H1 (cell line): Measurements from ENCODE around the gene AMZ1. TPM values are rescaled to one million over a fixed set of nuclear protein-coding genes. Genes with fewer than 3 reads are reported as not detected.

Source experiments
- CTCF ChIA-PET: fragments of 300-600 bp; sonication (Branson Sonifier 250); formaldehyde crosslinking; loops from one replicate; lab custom pipeline; 2021; ENCODE audit not compliant: partially characterized antibody; lab: Charles Lee
- POLR2A ChIA-PET: fragments of 300-600 bp; sonication (Branson Sonifier 250); formaldehyde crosslinking; loops from one replicate; lab custom pipeline; 2021; ENCODE audit warnings: inconsistent platforms; ENCODE audit not compliant: partially characterized antibody; lab: Charles Lee
- DNase-seq, 2 experiments: peaks; one replicate each; pipeline versions ENCODE4 v3.0.0 to v3.0.0-alpha.2; 2010 to 2022; ENCODE audit warnings: low spot score in 2 of 2, low read depth in 1 of 2, mixed read lengths in 1 of 2
- FAIRE-seq: peaks from 2 replicates; lab custom pipeline; 2011; peaks lifted over from hg19 to GRCh38; lab: Jason Lieb, UNC
- H2AFZ ChIP-seq: 2 replicates; pipeline ENCODE4 v1.8.1; 2012; ENCODE audit warnings: low read length, inconsistent platforms
- H2AK5ac ChIP-seq: 2 replicates; pipeline ENCODE4 v1.6.1; 2013; ENCODE audit warnings: low read depth, low read length
- H2BK120ac ChIP-seq: replicated peaks from 2 replicates; pipeline ENCODE3; 2013; ENCODE audit warnings: low read depth, low read length, inconsistent platforms
- H2BK12ac ChIP-seq: 2 replicates; pipeline ENCODE4 v1.6.1; 2013; ENCODE audit warnings: low read depth, low read length
- H2BK15ac ChIP-seq: 2 replicates; pipeline ENCODE4 v1.6.1; 2013; ENCODE audit warnings: low read length
- H2BK20ac ChIP-seq: 2 replicates; pipeline ENCODE4 v1.6.1; 2013; ENCODE audit warnings: low read length
- H2BK5ac ChIP-seq: 2 replicates; pipeline ENCODE4 v1.6.1; 2013; ENCODE audit warnings: low read depth, low read length
- H3K14ac ChIP-seq: 2 replicates; pipeline ENCODE4 v1.6.1; 2013; ENCODE audit warnings: inconsistent platforms; ENCODE audit not compliant: insufficient read length
- H3K18ac ChIP-seq: 2 replicates; pipeline ENCODE4 v1.6.1; 2013; ENCODE audit warnings: low read length; ENCODE audit errors: extremely low read depth
- H3K23ac ChIP-seq: 2 replicates; pipeline ENCODE4 v1.6.1; 2013; ENCODE audit warnings: inconsistent platforms; ENCODE audit not compliant: insufficient read length
- H3K23me2 ChIP-seq: 2 replicates; pipeline ENCODE4 v1.6.1; 2013; ENCODE audit warnings: low read depth, low read length
- H3K27ac ChIP-seq: 2 replicates; pipeline ENCODE4 v1.6.1; 2011; ENCODE audit warnings: low read depth, low read length, inconsistent platforms
- H3K27me3 ChIP-seq, 4 experiments: replicated peaks in 1 of 4; 1 replicate in 1 of 4; 2 replicates in 3 of 4; pipeline versions ENCODE4 v1.6.1 to v1.8.1; 2011 to 2013; ENCODE audit warnings: low read length in 3 of 4, mild to moderate bottlenecking in 3 of 4, inconsistent platforms in 2 of 4, mixed read lengths in 2 of 4, moderate library complexity in 1 of 4; ENCODE audit not compliant: control insufficient read depth in 3 of 4, insufficient read depth in 3 of 4; ENCODE audit errors: extremely low read depth in 1 of 4
- H3K36me3 ChIP-seq, 4 experiments: 2 replicates each; pipeline versions ENCODE4 v1.6.1 to v1.8.1; 2011 to 2013; ENCODE audit warnings: mild to moderate bottlenecking in 4 of 4, low read length in 3 of 4, moderate library complexity in 2 of 4, control low read depth in 1 of 4, inconsistent platforms in 1 of 4; ENCODE audit not compliant: insufficient read depth in 4 of 4, control insufficient read depth in 2 of 4
- H3K4ac ChIP-seq: replicated peaks from 2 replicates; pipeline ENCODE3; 2013; ENCODE audit warnings: low read length, low read depth, mixed read lengths, inconsistent platforms; ENCODE audit not compliant: insufficient read length
- H3K4me1 ChIP-seq, 4 experiments: replicated peaks in 1 of 4; 1 replicate in 1 of 4; 2 replicates in 3 of 4; pipeline versions ENCODE4 v1.6.1 to v1.8.1; 2011 to 2013; ENCODE audit warnings: low read length in 3 of 4, inconsistent platforms in 2 of 4, mixed read lengths in 1 of 4; ENCODE audit not compliant: insufficient read depth in 4 of 4, control insufficient read depth in 3 of 4
- H3K4me2 ChIP-seq, 2 experiments: 2 replicates each; pipeline versions ENCODE4 v1.6.1 to v1.8.1; 2011 to 2013; ENCODE audit warnings: low read depth in 2 of 2, low read length in 2 of 2, control low read depth in 1 of 2, inconsistent platforms in 1 of 2, mild to moderate bottlenecking in 1 of 2; ENCODE audit not compliant: insufficient read depth in 1 of 2
- H3K4me3 ChIP-seq, 4 experiments: fragments of 200-600, 300-600 bp in 1 of 4; sonication (generic), shearing (Covaris generic), sonication (Bioruptor Twin) in 1 of 4; 2 replicates each; pipeline versions ENCODE4 v1.5.1 to v1.8.1; 2011 to 2016; ENCODE audit warnings: low read length in 4 of 4, low read depth in 3 of 4, control low read depth in 2 of 4, inconsistent platforms in 2 of 4, mild to moderate bottlenecking in 2 of 4, mixed read lengths in 1 of 4, moderate library complexity in 1 of 4; ENCODE audit not compliant: insufficient read depth in 2 of 4; ENCODE audit errors: extremely low read depth in 1 of 4
- H3K56ac ChIP-seq: replicated peaks from 2 replicates; pipeline ENCODE3; 2013; ENCODE audit warnings: low read depth, mild to moderate bottlenecking, mixed read lengths, low read length, inconsistent platforms; ENCODE audit not compliant: insufficient read length
- H3K79me1 ChIP-seq: 2 replicates; pipeline ENCODE4 v1.6.1; 2013; ENCODE audit warnings: low read depth, low read length, control low read depth
- H3K79me2 ChIP-seq, 2 experiments: 2 replicates each; pipeline versions ENCODE4 v1.6.1 to v1.8.1; 2012 to 2013; ENCODE audit warnings: low read length in 2 of 2, mild to moderate bottlenecking in 2 of 2, inconsistent platforms in 1 of 2; ENCODE audit not compliant: insufficient read depth in 2 of 2, control insufficient read depth in 1 of 2
- H3K9ac ChIP-seq, 4 experiments: replicated peaks in 1 of 4; 1 replicate in 1 of 4; 2 replicates in 3 of 4; pipeline versions ENCODE4 v1.6.1 to v1.8.1; 2011 to 2013; ENCODE audit warnings: low read depth in 3 of 4, low read length in 3 of 4, control low read depth in 2 of 4, mild to moderate bottlenecking in 2 of 4, moderate library complexity in 2 of 4, inconsistent platforms in 1 of 4; ENCODE audit errors: extremely low read depth in 1 of 4
- H3K9me3 ChIP-seq, 2 experiments: 2 replicates each; pipeline versions ENCODE4 v1.6.1 to v1.8.1; 2012 to 2013; ENCODE audit warnings: mild to moderate bottlenecking in 2 of 2, moderate library complexity in 2 of 2, control low read depth in 1 of 2, inconsistent platforms in 1 of 2, low read depth in 1 of 2, low read length in 1 of 2, mixed read lengths in 1 of 2; ENCODE audit not compliant: insufficient read depth in 2 of 2
- H4K20me1 ChIP-seq, 2 experiments: replicated peaks in 1 of 2; 2 replicates each; pipeline versions ENCODE3 to v1.8.1; 2011 to 2013; ENCODE audit warnings: inconsistent platforms in 2 of 2, low read length in 2 of 2, mild to moderate bottlenecking in 1 of 2; ENCODE audit not compliant: insufficient read depth in 2 of 2, control insufficient read depth in 1 of 2
- H4K5ac ChIP-seq: 2 replicates; pipeline ENCODE4 v1.6.1; 2013; ENCODE audit warnings: low read length, low read depth, mixed read lengths, inconsistent platforms; ENCODE audit not compliant: insufficient read length
- H4K8ac ChIP-seq: 2 replicates; pipeline ENCODE4 v1.8.0; 2013; ENCODE audit warnings: mild to moderate bottlenecking, moderate library complexity, low read length, inconsistent platforms; ENCODE audit not compliant: insufficient read depth; ENCODE audit errors: extremely low read depth
- H4K91ac ChIP-seq: replicated peaks from 2 replicates; pipeline ENCODE3; 2013; ENCODE audit warnings: low read length, mixed read lengths, inconsistent platforms; ENCODE audit not compliant: insufficient read length
- ASH2L ChIP-seq: fragments of 200-600, 300-600 bp; sonication (generic); IDR thresholded peaks from one replicate; pipeline ENCODE4 v1.7.1; 2017; ENCODE audit warnings: low read length
- BACH1 ChIP-seq: IDR thresholded peaks from 2 replicates; pipeline ENCODE4 v1.6.1; 2012; ENCODE audit warnings: low read length, improper control_type of control experiment
- CHD2 ChIP-seq: IDR thresholded peaks from 2 replicates; pipeline ENCODE4 v1.6.1; 2012; ENCODE audit warnings: low read length, improper control_type of control experiment
- KDM5A ChIP-seq: fragments of 200-600 bp; IDR thresholded peaks from 2 replicates; pipeline ENCODE4 v1.7.1; 2012; ENCODE audit warnings: mild to moderate bottlenecking, low read length, inconsistent platforms, mixed read lengths
- PHF8 ChIP-seq: fragments of 200-600 bp; sonication (generic); conservative IDR thresholded peaks from 2 replicates; pipeline ENCODE4 v1.7.1; 2012; ENCODE audit warnings: low read depth, mild to moderate bottlenecking, inconsistent platforms, low read length, moderate library complexity
- POU5F1 ChIP-seq: IDR thresholded peaks from 2 replicates; pipeline ENCODE4 v1.6.1; 2011; ENCODE audit warnings: low read depth, mild to moderate bottlenecking, low read length, moderate library complexity
- SIRT6 ChIP-seq: IDR thresholded peaks from one replicate; pipeline ENCODE4 v1.7.1; 2012; ENCODE audit warnings: low read length, inconsistent platforms
- SP1 ChIP-seq: IDR thresholded peaks from 2 replicates; pipeline ENCODE4 v1.6.1; 2011; ENCODE audit warnings: low read depth, low read length
- WGBS, 2 experiments: shearing (Covaris generic) in 1 of 2; methylation state at CpG; one replicate each; pipeline versions ENCODE4 v1.1.6 to v1.1.7; 2013 to 2015; ENCODE audit warnings: low lambda C conversion rate in 2 of 2, mixed read lengths in 2 of 2, inconsistent platforms in 1 of 2, low coverage in 1 of 2, missing lambda C conversion rate in 1 of 2; ENCODE audit not compliant: insufficient replicate concordance in 2 of 2, insufficient coverage in 1 of 2, insufficient read length in 1 of 2; ENCODE audit errors: extremely low coverage in 1 of 2, missing lambda C conversion rate in 1 of 2; 5-methylcytosine and 5-hydroxymethylcytosine counted together
- polyA plus RNA-seq, 7 experiments: library from polyadenylated mRNA; depleted of rRNA in 3 of 7; stranded (reverse) in 5 of 7; unstranded in 2 of 7; fragments of >200 nt in 5 of 7; fragments of 200-250 nt in 2 of 7; gene quantifications; 1 replicate in 5 of 7; 2 replicates in 1 of 7; 4 replicates in 1 of 7; pipeline versions ENCODE4 v1.2.1 to v1.2.3, GENCODE V29; 2011 to 2013; ENCODE audit warnings: missing spikeins in 2 of 7, mixed read lengths in 2 of 7
- total RNA-seq: library from RNA; stranded (reverse); fragmentation: NEBNext Ultra II Directional; extraction: Animal tissue kit (Norgen Biotek cat#: 25700); gene quantifications from 2 replicates; pipeline ENCODE4 v1.2.1, GENCODE V29; 2021
- TF ChIP-seq, protein P1 (sequence below), 3 experiments: IDR thresholded peaks; 1 replicate in 2 of 3; 2 replicates in 1 of 3; pipeline versions ENCODE4 v1.5.1 to v1.6.1; 2011; ENCODE audit warnings: low read length in 3 of 3, mild to moderate bottlenecking in 3 of 3, inconsistent platforms in 2 of 3, low read depth in 1 of 3, moderate library complexity in 1 of 3; ENCODE audit not compliant: insufficient read depth in 1 of 3; ENCODE audit errors: control extremely low read depth in 1 of 3
- TF ChIP-seq, protein P2 (sequence below): IDR thresholded peaks from 2 replicates; pipeline ENCODE4 v1.6.1; 2012; ENCODE audit warnings: inconsistent platforms

Gene AMZ1
- total and polyA plus RNA-seq, 2 of the 8 experiments (the other 6 are each of a cell fraction or from before 2014, with no cell fraction given), result 0.59 to 1.4 TPM

DNA sequence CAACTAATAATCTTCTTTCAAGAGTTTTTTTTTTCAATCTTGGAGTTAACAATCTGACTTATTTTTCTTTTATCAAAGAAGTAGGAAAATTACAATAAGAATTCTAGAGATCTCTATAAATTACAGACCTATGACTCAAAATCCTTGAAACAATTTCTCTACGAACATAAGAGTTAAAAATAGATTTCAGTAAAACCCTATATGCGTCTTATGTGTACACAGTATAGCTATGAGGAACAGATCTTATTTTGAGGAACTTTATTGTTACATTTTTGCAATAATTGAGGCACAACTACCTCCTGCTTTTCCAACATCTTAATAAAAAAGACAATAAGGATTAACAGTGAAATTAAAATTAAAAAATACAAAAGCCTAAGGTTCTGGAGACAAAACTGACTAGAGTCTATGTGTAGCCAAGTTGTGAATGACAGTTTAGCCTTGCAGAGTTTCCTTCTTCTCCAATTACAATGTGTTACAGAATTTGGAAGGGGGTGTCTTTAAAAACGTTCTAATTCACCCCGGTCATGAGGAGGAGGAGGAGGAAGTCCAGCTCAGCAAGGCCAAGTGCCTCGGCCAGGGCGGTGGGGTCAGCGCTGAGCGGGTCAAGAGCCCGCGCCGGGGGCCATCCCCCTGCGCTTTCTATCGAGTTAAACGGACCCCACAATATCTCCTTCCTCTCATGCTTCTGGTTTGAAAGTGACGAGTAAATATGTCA is 40.5 kb downstream of the AMZ1 start:
- Histone ChIP-seq H4K5ac (no peak overlapping the region), H3K79me2 (peaks cover 0 to 24% of the 10 kb centered on the region in 2 experiments; a peak in 2 of 4 replicates), H3K27me3 (no peaks in the 10 kb centered on the region), H3K14ac (no peak overlapping the region), H3K9ac (no peak overlapping the region), H3K56ac (no peak overlapping the region), H3K4me3 (no peak overlapping the region), H4K91ac (no peak overlapping the region), H3K36me3 (peaks cover 7 to 24% (median 16%) of the 10 kb centered on the region in 4 experiments), H3K18ac (no peak overlapping the region), H2BK5ac (no peak overlapping the region), H2BK15ac (no peak overlapping the region), H3K27ac (no peak overlapping the region), H3K9me3 (no peaks in the 10 kb centered on the region), H2BK20ac (no peak overlapping the region), H2BK12ac (no peak overlapping the region), H3K23me2 (no peaks in the 10 kb centered on the region), H2AK5ac (no peak overlapping the region), H2BK120ac (no peak overlapping the region), H3K4me2 (no peak overlapping the region), H2AFZ (no peak overlapping the region), H3K4me1 (peaks cover 0 to 3% (median 1%) of the 10 kb centered on the region in 4 experiments; a peak in 1 of 7 replicates), H4K20me1 (peaks cover 3 to 17% of the 10 kb centered on the region in 2 experiments), H4K8ac (no peak overlapping the region), H3K79me1 (peaks cover 15% of the 10 kb centered on the region; the same call in 1 of the 2 replicates), H3K23ac (no peak overlapping the region), H3K4ac (no peak overlapping the region)
- WGBS, 2 experiments, result 90% methylated on average over 15 of the region's 15 CpGs; no CpG with 5 or more reads in 1 of the 2 experiments
- DNase-seq (no peak), FAIRE-seq (no peak)
- CTCF ChIA-PET, result interaction anchor here (0.6 to 5.2 kb wide), 4 partner anchors 9 to 315 kb away, joined by 3 to 27 read pairs (median 8); no protein-coding TSS in a partner anchor
- POLR2A ChIA-PET, result no interaction called here
- TF ChIP-seq PHF8, result no peak
- no peak for TF ChIP-seq BACH1
- TF ChIP-seq SP1, result no peak
- TF ChIP-seq POU5F1, result no peak
- no peak for TF ChIP-seq SIRT6
- TF ChIP-seq, protein P1, sequence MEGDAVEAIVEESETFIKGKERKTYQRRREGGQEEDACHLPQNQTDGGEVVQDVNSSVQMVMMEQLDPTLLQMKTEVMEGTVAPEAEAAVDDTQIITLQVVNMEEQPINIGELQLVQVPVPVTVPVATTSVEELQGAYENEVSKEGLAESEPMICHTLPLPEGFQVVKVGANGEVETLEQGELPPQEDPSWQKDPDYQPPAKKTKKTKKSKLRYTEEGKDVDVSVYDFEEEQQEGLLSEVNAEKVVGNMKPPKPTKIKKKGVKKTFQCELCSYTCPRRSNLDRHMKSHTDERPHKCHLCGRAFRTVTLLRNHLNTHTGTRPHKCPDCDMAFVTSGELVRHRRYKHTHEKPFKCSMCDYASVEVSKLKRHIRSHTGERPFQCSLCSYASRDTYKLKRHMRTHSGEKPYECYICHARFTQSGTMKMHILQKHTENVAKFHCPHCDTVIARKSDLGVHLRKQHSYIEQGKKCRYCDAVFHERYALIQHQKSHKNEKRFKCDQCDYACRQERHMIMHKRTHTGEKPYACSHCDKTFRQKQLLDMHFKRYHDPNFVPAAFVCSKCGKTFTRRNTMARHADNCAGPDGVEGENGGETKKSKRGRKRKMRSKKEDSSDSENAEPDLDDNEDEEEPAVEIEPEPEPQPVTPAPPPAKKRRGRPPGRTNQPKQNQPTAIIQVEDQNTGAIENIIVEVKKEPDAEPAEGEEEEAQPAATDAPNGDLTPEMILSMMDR (IDR thresholded peaks at IDR 0.05; ENCODE audit: control extremely low read depth in 1 of 3, insufficient read depth in 1 of 3, low read depth in 1 of 3, low read length in 3 of 3), result no peak
- no peak for TF ChIP-seq ASH2L
- no peak for TF ChIP-seq KDM5A
- no peak for TF ChIP-seq CHD2
- TF ChIP-seq, protein P2, sequence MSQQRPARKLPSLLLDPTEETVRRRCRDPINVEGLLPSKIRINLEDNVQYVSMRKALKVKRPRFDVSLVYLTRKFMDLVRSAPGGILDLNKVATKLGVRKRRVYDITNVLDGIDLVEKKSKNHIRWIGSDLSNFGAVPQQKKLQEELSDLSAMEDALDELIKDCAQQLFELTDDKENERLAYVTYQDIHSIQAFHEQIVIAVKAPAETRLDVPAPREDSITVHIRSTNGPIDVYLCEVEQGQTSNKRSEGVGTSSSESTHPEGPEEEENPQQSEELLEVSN, result no peak
